Chondrocyte (in vitro differentiated cells): ENCODE results near the gene KRTAP4-1. TPM values are rescaled to one million over a fixed set of nuclear protein-coding genes. Genes with fewer than 3 reads are reported as not detected.

Experiments
- DNase-seq: peaks from one replicate; pipeline ENCODE4 v3.0.0; 2021; ENCODE audit warnings: mixed read lengths, low spot score
- H3K27ac Mint-ChIP-seq: one replicate; pipeline ENCODE4 v1.8.0; 2021; ENCODE audit warnings: mild to moderate bottlenecking, moderate library complexity, mixed read lengths; ENCODE audit not compliant: unreplicated experiment
- H3K27me3 Mint-ChIP-seq: 2 replicates; pipeline ENCODE4 v1.8.0; 2021; ENCODE audit warnings: low read depth, mixed read lengths
- H3K36me3 Mint-ChIP-seq: 2 replicates; pipeline ENCODE4 v1.8.0; 2021; ENCODE audit warnings: low read depth, mixed read lengths
- H3K4me1 Mint-ChIP-seq: 2 replicates; pipeline ENCODE4 v1.8.0; 2021; ENCODE audit warnings: low read depth, mild to moderate bottlenecking, mixed read lengths
- H3K4me3 Mint-ChIP-seq: one replicate; pipeline ENCODE4 v1.8.0; 2021; ENCODE audit warnings: mild to moderate bottlenecking, moderate library complexity, mixed read lengths; ENCODE audit not compliant: unreplicated experiment
- H3K9me3 Mint-ChIP-seq: 2 replicates; pipeline ENCODE4 v1.8.0; 2021; ENCODE audit warnings: low read depth, mixed read lengths
- CTCF ChIP-seq: fragments of 200-600 bp; sonication (generic); IDR thresholded peaks from 2 replicates; pipeline ENCODE4 v1.5.0; 2021; ENCODE audit warnings: antibody characterized with exemption, mild to moderate bottlenecking, moderate library complexity
- total RNA-seq: library from RNA; stranded (reverse); gene quantifications from 3 replicates; pipeline ENCODE4 v1.2.1, GENCODE V29; 2021

The KRTAP4-1 gene
- total RNA-seq, 1 donor from 2014 or later = not detected

DNA sequence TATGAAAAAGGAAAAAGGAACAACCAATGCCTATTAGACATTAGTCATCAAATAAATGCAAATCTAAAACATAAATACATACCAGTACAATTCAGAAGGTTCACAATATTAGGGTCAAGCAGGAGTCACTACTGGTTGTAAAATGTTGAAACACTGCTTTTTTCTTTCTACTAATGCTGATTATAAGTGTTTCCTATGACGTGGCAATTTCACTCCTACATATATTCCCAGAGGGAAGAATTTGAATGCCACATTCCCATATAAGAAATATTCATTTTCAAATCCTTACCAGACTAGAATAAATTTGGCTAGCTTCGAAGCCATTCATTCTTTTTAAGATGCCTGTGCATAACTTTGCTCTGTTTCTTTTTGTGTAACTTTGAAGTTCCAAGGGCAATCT is 39.1 kb upstream of the KRTAP4-1 start:
- Mint-ChIP-seq H3K27me3 (peaks cover 22% of the 10 kb centered on the region), H3K9me3 (peaks cover 18% of the 10 kb centered on the region), H3K36me3 (peaks cover 8% of the 10 kb centered on the region), H3K4me1 (no peaks in the 10 kb centered on the region), H3K27ac (no peak overlapping the region), H3K4me3 (no peak overlapping the region)
- TF ChIP-seq CTCF = no peak
- no peak for DNase-seq

GRCh38 chr17:41215681-41216080 is 31.0 kb upstream of the KRTAP4-1 start:
- no peak overlapping the region for H3K27ac Mint-ChIP-seq
- no peak for TF ChIP-seq CTCF
- H3K36me3 Mint-ChIP-seq = peaks cover 8% of the 10 kb centered on the region
- no peaks in the 10 kb centered on the region for H3K4me1 Mint-ChIP-seq
- H3K4me3 Mint-ChIP-seq = no peak overlapping the region
- H3K27me3 Mint-ChIP-seq = peaks cover 21% of the 10 kb centered on the region
- DNase-seq = no peak
- H3K9me3 Mint-ChIP-seq = peaks cover 12% of the 10 kb centered on the region

DNA sequence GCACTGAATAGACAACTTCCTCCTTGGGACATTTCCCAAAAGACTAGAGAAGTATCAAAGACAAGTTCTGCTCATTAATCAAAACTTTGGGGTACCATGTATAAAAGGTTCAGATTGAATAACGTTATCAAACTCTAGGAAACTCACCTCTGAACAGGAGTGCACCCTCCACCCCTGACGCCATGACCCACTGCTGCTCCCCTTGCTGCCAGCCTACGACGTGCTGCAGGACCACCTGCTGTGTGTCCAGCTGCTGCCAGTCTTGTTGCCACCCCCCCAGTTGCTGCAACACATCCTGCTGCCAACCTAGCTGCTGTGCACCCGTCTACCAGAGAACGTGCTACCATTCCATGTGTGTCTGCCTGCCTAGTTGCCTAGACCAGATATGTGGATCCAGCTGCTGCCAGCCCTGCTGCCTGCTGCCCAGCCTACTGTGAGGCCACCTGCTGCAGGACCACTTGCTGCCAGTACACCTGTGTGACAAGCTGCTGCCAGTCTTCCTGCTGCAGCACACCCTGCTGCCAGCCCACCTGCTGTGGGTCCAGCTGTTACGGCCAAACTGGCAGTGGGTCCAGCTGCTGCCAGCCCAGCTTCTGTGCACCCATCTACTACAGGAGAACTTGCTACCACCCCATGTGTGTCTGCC is 27.9 kb upstream of the KRTAP4-1 start:
- Mint-ChIP-seq H3K4me1 (no peaks in the 10 kb centered on the region), H3K27ac (no peak overlapping the region), H3K36me3 (peaks cover 6% of the 10 kb centered on the region), H3K4me3 (no peak overlapping the region), H3K9me3 (peaks cover 10% of the 10 kb centered on the region), H3K27me3 (peaks cover 36% of the 10 kb centered on the region)
- DNase-seq = peak; percentile 47
- TF ChIP-seq CTCF = no peak

DNA sequence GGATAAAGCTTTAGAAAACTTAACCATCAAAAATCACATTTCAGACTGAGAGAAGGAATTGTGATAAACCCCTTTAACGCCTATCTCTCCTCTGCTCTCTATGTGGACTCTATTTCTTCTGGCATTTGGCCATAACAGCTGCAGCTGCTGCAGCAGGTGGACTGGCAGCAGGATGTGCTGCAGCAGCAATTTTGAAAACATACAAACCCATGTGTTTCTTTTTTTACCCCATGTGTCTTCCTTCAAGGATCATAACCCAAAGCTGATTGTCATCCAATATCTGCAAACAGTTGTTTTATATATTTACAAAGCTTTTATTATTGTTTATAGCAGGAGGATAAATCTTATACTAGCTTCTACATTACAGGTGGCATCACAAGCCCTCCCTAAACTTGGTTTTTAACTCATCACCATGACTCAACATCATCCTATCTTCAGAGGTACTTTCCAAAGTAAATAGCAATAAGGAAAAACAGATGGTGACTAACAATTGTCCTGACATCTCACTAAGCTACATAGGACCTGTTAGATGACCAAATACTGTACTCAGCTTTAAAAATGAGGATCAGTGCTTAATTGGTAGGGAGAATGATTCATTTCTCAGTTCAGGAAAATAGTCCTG is 27.2 kb upstream of the KRTAP4-1 start:
- H3K27me3 Mint-ChIP-seq = peaks cover 35% of the 10 kb centered on the region
- H3K4me1 Mint-ChIP-seq = no peaks in the 10 kb centered on the region
- H3K4me3 Mint-ChIP-seq = no peak overlapping the region
- H3K27ac Mint-ChIP-seq = no peak overlapping the region
- H3K9me3 Mint-ChIP-seq = peaks cover 10% of the 10 kb centered on the region
- peaks cover 6% of the 10 kb centered on the region for H3K36me3 Mint-ChIP-seq
- DNase-seq = no peak
- TF ChIP-seq CTCF = no peak

DNA sequence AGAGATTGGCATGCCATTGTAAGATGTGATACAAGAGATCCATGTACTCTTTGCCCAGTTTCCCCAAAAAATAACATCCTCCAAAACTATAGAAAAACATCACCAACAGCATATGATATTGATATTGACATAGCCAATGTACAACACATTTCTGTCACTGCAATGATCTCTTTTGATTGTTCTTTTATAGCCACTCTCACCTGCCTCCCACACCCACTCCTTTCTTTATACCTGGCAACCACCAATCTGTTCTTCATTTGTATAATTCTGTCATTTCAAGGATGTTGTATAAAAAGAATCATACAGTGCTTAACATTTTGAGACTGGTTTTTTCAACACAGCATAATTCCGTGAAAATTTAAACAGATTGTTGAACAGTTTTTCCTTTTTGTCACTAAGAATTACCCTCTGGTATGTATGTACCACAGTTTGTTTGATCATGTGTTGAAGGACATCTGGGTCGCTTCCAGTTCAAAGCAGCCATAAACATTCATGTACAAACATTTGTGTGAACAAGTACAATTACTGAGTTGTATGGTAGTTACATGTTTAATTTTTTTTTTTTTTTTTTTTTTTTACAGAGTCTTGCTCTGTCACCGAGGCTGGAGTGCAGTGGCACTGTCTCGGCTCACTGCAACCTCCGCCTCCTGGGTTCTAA is 14.8 kb upstream of the KRTAP4-1 start:
- no peaks in the 10 kb centered on the region for H3K27me3 Mint-ChIP-seq
- peaks cover 6% of the 10 kb centered on the region for H3K9me3 Mint-ChIP-seq
- H3K36me3 Mint-ChIP-seq = no peaks in the 10 kb centered on the region
- no peak overlapping the region for H3K4me3 Mint-ChIP-seq
- no peak for TF ChIP-seq CTCF
- no peak for DNase-seq
- H3K4me1 Mint-ChIP-seq = peaks cover 3% of the 10 kb centered on the region
- H3K27ac Mint-ChIP-seq = no peak overlapping the region
